GM12878 (cell line): Measurements from ENCODE around the gene GIMAP8. TPM values are rescaled to one million over a fixed set of nuclear protein-coding genes. Genes with fewer than 3 reads are reported as not detected.
A peak's percentile ranks its signal among the peaks of the same experiment; 100 is the strongest.

Experiments
- ASH2L ChIP-seq: fragments of 300-600, 200-600 bp; sonication (generic); IDR thresholded peaks from 2 replicates; pipeline ENCODE4 v1.6.1; 2017; ENCODE audit warnings: low read depth, mild to moderate bottlenecking, borderline replicate concordance
- ATF3 ChIP-seq: IDR thresholded peaks from 2 replicates; pipeline ENCODE4 v1.6.1; 2011; ENCODE audit warnings: low read depth, mild to moderate bottlenecking, low read length, moderate library complexity, borderline replicate concordance; ENCODE audit errors: extremely low read depth
- BRCA1 ChIP-seq: IDR thresholded peaks from 2 replicates; pipeline ENCODE4 v1.6.1; 2011; ENCODE audit warnings: low read depth, low read length, improper control_type of control experiment
- CREM ChIP-seq: IDR thresholded peaks from 2 replicates; pipeline ENCODE4 v1.6.1; 2014; ENCODE audit warnings: antibody characterized with exemption, low read depth
- EED ChIP-seq: sonication (generic); IDR thresholded peaks from 2 replicates; pipeline ENCODE4 v1.6.1; 2016; ENCODE audit warnings: antibody characterized with exemption, low read depth
- EP300 ChIP-seq, 2 experiments: fragments of 150-350 bp in 1 of 2; IDR thresholded peaks; 2 replicates each; pipeline ENCODE4 v1.6.1; 2011 to 2012; ENCODE audit warnings: low read depth in 2 of 2, low read length in 2 of 2, borderline replicate concordance in 1 of 2, improper control_type of control experiment in 1 of 2, inconsistent platforms in 1 of 2; ENCODE audit not compliant: control insufficient read depth in 1 of 2
- FOXK2 ChIP-seq: fragments of 450-650 bp; IDR thresholded peaks from 2 replicates; pipeline ENCODE4 v1.6.1; 2017; ENCODE audit warnings: mild to moderate bottlenecking, moderate library complexity
- GATAD2B ChIP-seq: fragments of 450-650 bp; conservative IDR thresholded peaks from 2 replicates; pipeline ENCODE4 v1.6.1; 2017; ENCODE audit warnings: low read depth, mild to moderate bottlenecking, moderate library complexity
- HDGF ChIP-seq: fragments of 450-650 bp; IDR thresholded peaks from 2 replicates; pipeline ENCODE4 v1.6.1; 2016; ENCODE audit warnings: antibody characterized with exemption
- IRF4 ChIP-seq: IDR thresholded peaks from 2 replicates; pipeline ENCODE4 v1.6.1; 2011; ENCODE audit warnings: low read depth, low read length
- MEF2B ChIP-seq: fragments of 450-650 bp; IDR thresholded peaks from 2 replicates; pipeline ENCODE4 v1.6.1; 2018; ENCODE audit warnings: mild to moderate bottlenecking, moderate library complexity; ENCODE audit not compliant: partially characterized antibody, poor library complexity, severe bottlenecking
- MTA3 ChIP-seq: IDR thresholded peaks from 2 replicates; pipeline ENCODE4 v1.6.1; 2012; ENCODE audit warnings: low read length, inconsistent platforms, borderline replicate concordance
- NKRF ChIP-seq: fragments of 450-650 bp; conservative IDR thresholded peaks from 2 replicates; pipeline ENCODE4 v1.6.1; 2017; ENCODE audit warnings: mild to moderate bottlenecking, moderate library complexity
- NR2F1 ChIP-seq: fragments of 450-650 bp; conservative IDR thresholded peaks from 2 replicates; pipeline ENCODE4 v1.6.1; 2017; ENCODE audit warnings: mild to moderate bottlenecking
- RCOR1 ChIP-seq: conservative IDR thresholded peaks from 2 replicates; pipeline ENCODE4 v1.6.1; 2012; ENCODE audit warnings: low read depth, low read length, improper control_type of control experiment
- RELA ChIP-seq: fragments of 450-650 bp; IDR thresholded peaks from 2 replicates; pipeline ENCODE4 v1.8.0; 2014; ENCODE audit warnings: borderline replicate concordance; ENCODE audit not compliant: partially characterized antibody
- RUNX3 ChIP-seq: IDR thresholded peaks from 2 replicates; pipeline ENCODE4 v1.6.1; 2012; ENCODE audit warnings: low read length, inconsistent platforms
- SMAD1 ChIP-seq: fragments of 450-650 bp; IDR thresholded peaks from 2 replicates; pipeline ENCODE4 v1.6.1; 2018; ENCODE audit warnings: mild to moderate bottlenecking, low read depth; ENCODE audit not compliant: partially characterized antibody
- SMARCA5 ChIP-seq: fragments of 450-650 bp; IDR thresholded peaks from 2 replicates; pipeline ENCODE4 v1.6.1; 2017; ENCODE audit warnings: mild to moderate bottlenecking
- STAT1 ChIP-seq: fragments of 450-650 bp; conservative IDR thresholded peaks from 2 replicates; pipeline ENCODE4 v1.6.1; 2014; ENCODE audit warnings: antibody characterized with exemption, mild to moderate bottlenecking
- STAT3 ChIP-seq: IDR thresholded peaks from 2 replicates; pipeline ENCODE4 v1.6.1; 2011; ENCODE audit warnings: low read depth, low read length, improper control_type of control experiment
- TCF12 ChIP-seq: IDR thresholded peaks from 2 replicates; pipeline ENCODE4 v1.6.1; 2011; ENCODE audit warnings: low read depth, mild to moderate bottlenecking, low read length
- polyA plus RNA-seq, 11 experiments: library from polyadenylated mRNA; depleted of rRNA in 4 of 11; unstranded in 6 of 11; stranded (reverse) in 5 of 11; fragments of >200 nt; fragmentation: Nextera tagmentation in 4 of 11; fragmentation: Illumina TruSeq in 1 of 11; extraction: Ambion mirVana in 4 of 11; extraction: Trizol in 1 of 11; gene quantifications; 1 replicate in 1 of 11; 2 replicates in 10 of 11; pipeline versions ENCODE4 v1.2.1 to v1.2.3, GENCODE V29; 2011 to 2016; ENCODE audit warnings: inconsistent platforms in 2 of 11, missing spikeins in 2 of 11, low read depth in 1 of 11
- total RNA-seq, 4 experiments: library from RNA; depleted of rRNA in 3 of 4; stranded (reverse); fragments of >200 nt in 3 of 4; fragmentation: Illumina TruSeq in 1 of 4; extraction: Trizol in 1 of 4; gene quantifications; 2 replicates each; pipeline versions ENCODE4 v1.2.1 to v1.2.3, GENCODE V29; 2013 to 2021
- TF ChIP-seq, protein P1 (sequence below): fragments of 450-650 bp; IDR thresholded peaks from 2 replicates; pipeline ENCODE4 v1.6.1; 2017; ENCODE audit warnings: mild to moderate bottlenecking, low read depth, inconsistent platforms; ENCODE audit not compliant: poor library complexity, severe bottlenecking
- TF ChIP-seq, protein P2 (sequence below): fragments of 450-650 bp; IDR thresholded peaks from 2 replicates; pipeline ENCODE4 v1.6.1; 2018; ENCODE audit warnings: borderline replicate concordance, mild to moderate bottlenecking; ENCODE audit not compliant: partially characterized antibody

Gene GIMAP8
- total and polyA plus RNA-seq, 10 of the 15 experiments (the other 5 are each of a cell fraction or from before 2014, with no cell fraction given), result 0.66 to 9.7 (median 4.7) TPM

GRCh38 chr7:150406567-150407421 is 43.6 kb upstream of the GIMAP8 start (continued):
- TF ChIP-seq ATF3 (no peak), STAT3 (no peak), SMAD1 (peak; percentile 25), STAT1 (no peak), NR2F1 (peak; percentile 69), GATAD2B (peak; percentile 55; the same call in 1 of the 2 replicates), EED (peak; percentile 86), FOXK2 (peak; percentile 71), NKRF (peak; percentile 45), IRF4 (peak; percentile 78), RCOR1 (no peak; the same call in 1 of the 2 replicates), MEF2B (peak; percentile 92), HDGF (peak; percentile 91), RUNX3 (peak; percentile 50), EP300 (IDR thresholded peaks at IDR 0.05; ENCODE audit: borderline replicate concordance in 1 of 2, control insufficient read depth in 1 of 2, low read depth in 2 of 2, low read length in 2 of 2) (peak in 1 of 2 experiments; percentile 6; a peak in 2 of 4 replicates), SMARCA5 (peak; percentile 22; the same call in 1 of the 2 replicates), MTA3 (no peak), RELA (no peak), ASH2L (peak; percentile 64; the same call in 1 of the 2 replicates), BRCA1 (no peak), CREM (no peak; the same call in 1 of the 2 replicates), TCF12 (peak; percentile 83)
- TF ChIP-seq, protein P1, sequence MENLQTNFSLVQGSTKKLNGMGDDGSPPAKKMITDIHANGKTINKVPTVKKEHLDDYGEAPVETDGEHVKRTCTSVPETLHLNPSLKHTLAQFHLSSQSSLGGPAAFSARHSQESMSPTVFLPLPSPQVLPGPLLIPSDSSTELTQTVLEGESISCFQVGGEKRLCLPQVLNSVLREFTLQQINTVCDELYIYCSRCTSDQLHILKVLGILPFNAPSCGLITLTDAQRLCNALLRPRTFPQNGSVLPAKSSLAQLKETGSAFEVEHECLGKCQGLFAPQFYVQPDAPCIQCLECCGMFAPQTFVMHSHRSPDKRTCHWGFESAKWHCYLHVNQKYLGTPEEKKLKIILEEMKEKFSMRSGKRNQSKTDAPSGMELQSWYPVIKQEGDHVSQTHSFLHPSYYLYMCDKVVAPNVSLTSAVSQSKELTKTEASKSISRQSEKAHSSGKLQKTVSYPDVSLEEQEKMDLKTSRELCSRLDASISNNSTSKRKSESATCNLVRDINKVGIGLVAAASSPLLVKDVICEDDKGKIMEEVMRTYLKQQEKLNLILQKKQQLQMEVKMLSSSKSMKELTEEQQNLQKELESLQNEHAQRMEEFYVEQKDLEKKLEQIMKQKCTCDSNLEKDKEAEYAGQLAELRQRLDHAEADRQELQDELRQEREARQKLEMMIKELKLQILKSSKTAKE, result peak; percentile 93
- TF ChIP-seq, protein P2, sequence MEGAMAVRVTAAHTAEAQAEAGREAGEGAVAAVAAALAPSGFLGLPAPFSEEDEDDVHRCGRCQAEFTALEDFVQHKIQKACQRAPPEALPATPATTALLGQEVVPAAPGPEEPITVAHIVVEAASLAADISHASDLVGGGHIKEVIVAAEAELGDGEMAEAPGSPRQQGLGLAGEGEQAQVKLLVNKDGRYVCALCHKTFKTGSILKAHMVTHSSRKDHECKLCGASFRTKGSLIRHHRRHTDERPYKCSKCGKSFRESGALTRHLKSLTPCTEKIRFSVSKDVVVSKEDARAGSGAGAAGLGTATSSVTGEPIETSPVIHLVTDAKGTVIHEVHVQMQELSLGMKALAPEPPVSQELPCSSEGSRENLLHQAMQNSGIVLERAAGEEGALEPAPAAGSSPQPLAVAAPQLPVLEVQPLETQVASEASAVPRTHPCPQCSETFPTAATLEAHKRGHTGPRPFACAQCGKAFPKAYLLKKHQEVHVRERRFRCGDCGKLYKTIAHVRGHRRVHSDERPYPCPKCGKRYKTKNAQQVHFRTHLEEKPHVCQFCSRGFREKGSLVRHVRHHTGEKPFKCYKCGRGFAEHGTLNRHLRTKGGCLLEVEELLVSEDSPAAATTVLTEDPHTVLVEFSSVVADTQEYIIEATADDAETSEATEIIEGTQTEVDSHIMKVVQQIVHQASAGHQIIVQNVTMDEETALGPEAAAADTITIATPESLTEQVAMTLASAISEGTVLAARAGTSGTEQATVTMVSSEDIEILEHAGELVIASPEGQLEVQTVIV, result no peak
